ENCODE data around the gene EIF1B. TPM values are rescaled to one million over a fixed set of nuclear protein-coding genes. Genes with fewer than 3 reads are reported as not detected.
"Not testable (repeated sequence)": the region's sequence is repeated elsewhere in the genome, so short reads cannot be mapped to it uniquely, and the experiment has no call there.

EIF1B gene
- total RNA-seq, 1 experiment from 2014 or later: 25.0 TPM

DNA sequence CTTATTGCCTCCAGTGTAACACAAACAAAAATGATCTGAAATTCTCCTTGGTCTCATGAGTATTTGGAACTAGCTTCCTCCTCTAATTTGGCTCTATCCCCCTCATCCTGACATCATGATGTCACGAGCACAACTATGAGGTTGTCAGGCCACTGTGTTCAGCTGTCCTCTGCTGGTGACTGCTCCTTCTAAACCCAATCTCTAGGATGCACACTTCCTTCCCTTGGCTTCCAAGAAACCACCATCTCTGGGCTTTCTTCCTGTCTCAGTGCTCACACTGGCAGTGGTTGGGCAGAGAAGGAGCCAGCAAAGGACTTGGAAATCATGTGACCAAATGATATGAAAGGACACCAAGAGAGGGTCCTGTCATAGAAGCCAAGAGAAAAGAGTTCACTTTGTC is 30.7 kb upstream of the EIF1B start:
- H3K4me3 ChIP-seq (ENCODE audit: low read depth in 2 of 2, low read length in 2 of 2): no peak overlapping the region
- H3K27ac ChIP-seq (ENCODE audit: low read length): no peak overlapping the region
- no peaks in the 10 kb centered on the region for H3K36me3 ChIP-seq (ENCODE audit: control insufficient read depth, insufficient read depth, low read length)
- intact Hi-C loops (cut with micrococcal nuclease; ENCODE audit: unreplicated experiment) (no loop called here), in situ Hi-C loops (cut with HindIII; ENCODE audit: low pct_unique_long_range_greater_than_20kb, low sequenced_read_pairs) (no loop called here)
- CTCF ChIA-PET: no interaction called here
- POLR2A ChIA-PET: no interaction called here
- H3K4me1 ChIP-seq (ENCODE audit: control insufficient read depth, insufficient read depth, low read length): no peaks in the 10 kb centered on the region
- no peaks in the 10 kb centered on the region for H3K27me3 ChIP-seq (ENCODE audit: control insufficient read depth, insufficient read depth, low read length)
- ATAC-seq: no peak
- TF ChIP-seq, protein P1, sequence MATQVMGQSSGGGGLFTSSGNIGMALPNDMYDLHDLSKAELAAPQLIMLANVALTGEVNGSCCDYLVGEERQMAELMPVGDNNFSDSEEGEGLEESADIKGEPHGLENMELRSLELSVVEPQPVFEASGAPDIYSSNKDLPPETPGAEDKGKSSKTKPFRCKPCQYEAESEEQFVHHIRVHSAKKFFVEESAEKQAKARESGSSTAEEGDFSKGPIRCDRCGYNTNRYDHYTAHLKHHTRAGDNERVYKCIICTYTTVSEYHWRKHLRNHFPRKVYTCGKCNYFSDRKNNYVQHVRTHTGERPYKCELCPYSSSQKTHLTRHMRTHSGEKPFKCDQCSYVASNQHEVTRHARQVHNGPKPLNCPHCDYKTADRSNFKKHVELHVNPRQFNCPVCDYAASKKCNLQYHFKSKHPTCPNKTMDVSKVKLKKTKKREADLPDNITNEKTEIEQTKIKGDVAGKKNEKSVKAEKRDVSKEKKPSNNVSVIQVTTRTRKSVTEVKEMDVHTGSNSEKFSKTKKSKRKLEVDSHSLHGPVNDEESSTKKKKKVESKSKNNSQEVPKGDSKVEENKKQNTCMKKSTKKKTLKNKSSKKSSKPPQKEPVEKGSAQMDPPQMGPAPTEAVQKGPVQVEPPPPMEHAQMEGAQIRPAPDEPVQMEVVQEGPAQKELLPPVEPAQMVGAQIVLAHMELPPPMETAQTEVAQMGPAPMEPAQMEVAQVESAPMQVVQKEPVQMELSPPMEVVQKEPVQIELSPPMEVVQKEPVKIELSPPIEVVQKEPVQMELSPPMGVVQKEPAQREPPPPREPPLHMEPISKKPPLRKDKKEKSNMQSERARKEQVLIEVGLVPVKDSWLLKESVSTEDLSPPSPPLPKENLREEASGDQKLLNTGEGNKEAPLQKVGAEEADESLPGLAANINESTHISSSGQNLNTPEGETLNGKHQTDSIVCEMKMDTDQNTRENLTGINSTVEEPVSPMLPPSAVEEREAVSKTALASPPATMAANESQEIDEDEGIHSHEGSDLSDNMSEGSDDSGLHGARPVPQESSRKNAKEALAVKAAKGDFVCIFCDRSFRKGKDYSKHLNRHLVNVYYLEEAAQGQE (IDR thresholded peaks at IDR 0.05; ENCODE audit: insufficient read depth in 1 of 2, low read depth in 2 of 2, low read length in 1 of 2): no peak
- TF ChIP-seq, protein P2, sequence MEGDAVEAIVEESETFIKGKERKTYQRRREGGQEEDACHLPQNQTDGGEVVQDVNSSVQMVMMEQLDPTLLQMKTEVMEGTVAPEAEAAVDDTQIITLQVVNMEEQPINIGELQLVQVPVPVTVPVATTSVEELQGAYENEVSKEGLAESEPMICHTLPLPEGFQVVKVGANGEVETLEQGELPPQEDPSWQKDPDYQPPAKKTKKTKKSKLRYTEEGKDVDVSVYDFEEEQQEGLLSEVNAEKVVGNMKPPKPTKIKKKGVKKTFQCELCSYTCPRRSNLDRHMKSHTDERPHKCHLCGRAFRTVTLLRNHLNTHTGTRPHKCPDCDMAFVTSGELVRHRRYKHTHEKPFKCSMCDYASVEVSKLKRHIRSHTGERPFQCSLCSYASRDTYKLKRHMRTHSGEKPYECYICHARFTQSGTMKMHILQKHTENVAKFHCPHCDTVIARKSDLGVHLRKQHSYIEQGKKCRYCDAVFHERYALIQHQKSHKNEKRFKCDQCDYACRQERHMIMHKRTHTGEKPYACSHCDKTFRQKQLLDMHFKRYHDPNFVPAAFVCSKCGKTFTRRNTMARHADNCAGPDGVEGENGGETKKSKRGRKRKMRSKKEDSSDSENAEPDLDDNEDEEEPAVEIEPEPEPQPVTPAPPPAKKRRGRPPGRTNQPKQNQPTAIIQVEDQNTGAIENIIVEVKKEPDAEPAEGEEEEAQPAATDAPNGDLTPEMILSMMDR (IDR thresholded peaks at IDR 0.05): no peak
- no peak for TF ChIP-seq SIN3A (IDR thresholded peaks at IDR 0.05; ENCODE audit: borderline replicate concordance, insufficient read depth, low read depth, low read length)
- no peak for TF ChIP-seq POLR2AphosphoS5 (IDR thresholded peaks at IDR 0.05; ENCODE audit: low read depth, low read length)
- no peak for TF ChIP-seq TCF7L2 (IDR thresholded peaks at IDR 0.05; ENCODE audit: low read depth, low read length)
- DNase-seq (ENCODE audit: low read depth, low spot score): no peak
- no TSS peak for BruUV-seq (replicated peaks)
- no peaks in the 10 kb centered on the region for H3K9me3 ChIP-seq (ENCODE audit: control insufficient read depth, insufficient read depth, low read depth, low read length)

DNA sequence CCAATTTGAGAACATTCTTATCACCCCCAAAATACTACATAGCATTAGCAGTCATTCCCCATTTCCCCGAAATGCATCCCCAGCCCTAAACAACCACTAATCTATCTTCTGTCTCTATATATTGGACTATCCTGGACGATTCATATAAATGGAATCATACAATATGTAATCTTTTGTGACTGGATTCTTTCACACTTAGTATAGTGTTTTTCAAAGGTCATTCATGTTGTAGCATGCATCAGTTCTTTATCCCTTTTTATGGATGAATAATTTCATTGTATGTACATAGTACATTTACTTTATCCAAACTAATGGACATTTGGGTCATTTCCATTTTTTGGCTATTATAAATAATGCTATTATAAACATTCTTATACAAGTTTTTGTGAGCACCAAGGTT is 27.5 kb upstream of the EIF1B start:
- no peaks in the 10 kb centered on the region for H3K27me3 ChIP-seq (ENCODE audit: control insufficient read depth, insufficient read depth, low read length)
- ChIA-PET CTCF (no interaction called here), POLR2A (no interaction called here)
- in situ Hi-C loops (cut with HindIII; ENCODE audit: low pct_unique_long_range_greater_than_20kb, low sequenced_read_pairs): no loop called here
- no peaks in the 10 kb centered on the region for H3K36me3 ChIP-seq (ENCODE audit: control insufficient read depth, insufficient read depth, low read length)
- intact Hi-C loops (cut with micrococcal nuclease; ENCODE audit: unreplicated experiment): no loop called here
- DNase-seq (ENCODE audit: low read depth, low spot score) (no peak), ATAC-seq (no peak)
- no peak overlapping the region for H3K4me3 ChIP-seq (ENCODE audit: low read depth in 2 of 2, low read length in 2 of 2)
- TF ChIP-seq POLR2AphosphoS5 (IDR thresholded peaks at IDR 0.05; ENCODE audit: low read depth, low read length): no peak
- no peak for TF ChIP-seq SIN3A (IDR thresholded peaks at IDR 0.05; ENCODE audit: borderline replicate concordance, insufficient read depth, low read depth, low read length)
- TF ChIP-seq, protein P2 (IDR thresholded peaks at IDR 0.05): no peak
- no peak for TF ChIP-seq TCF7L2 (IDR thresholded peaks at IDR 0.05; ENCODE audit: low read depth, low read length)
- TF ChIP-seq, protein P1 (IDR thresholded peaks at IDR 0.05; ENCODE audit: insufficient read depth in 1 of 2, low read depth in 2 of 2, low read length in 1 of 2): no peak
- H3K4me1 ChIP-seq (ENCODE audit: control insufficient read depth, insufficient read depth, low read length): no peaks in the 10 kb centered on the region
- no TSS peak for BruUV-seq (replicated peaks)
- no peak overlapping the region for H3K27ac ChIP-seq (ENCODE audit: low read length)
- H3K9me3 ChIP-seq (ENCODE audit: control insufficient read depth, insufficient read depth, low read depth, low read length): no peaks in the 10 kb centered on the region

DNA sequence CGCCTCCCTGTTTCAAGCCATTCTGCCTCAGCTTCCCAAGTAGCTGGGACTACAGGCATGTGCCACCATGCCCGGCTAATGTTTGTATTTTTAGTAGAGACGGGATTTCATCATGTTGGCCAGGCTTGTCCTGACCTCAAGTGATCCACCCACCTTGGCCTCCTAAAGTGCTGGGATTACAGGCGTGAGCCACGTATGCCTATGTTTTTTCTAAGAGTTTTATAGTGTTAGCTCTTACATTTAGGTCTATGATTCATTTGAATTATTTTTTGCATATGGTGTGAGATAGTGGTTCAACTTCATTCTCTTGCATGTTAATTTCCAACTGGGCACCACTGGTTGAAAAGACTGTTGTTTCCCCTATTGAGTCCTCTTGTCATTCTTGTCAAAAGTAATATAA is 26.4 kb upstream of the EIF1B start:
- intact Hi-C loops (cut with micrococcal nuclease; ENCODE audit: unreplicated experiment); CTCF ChIA-PET; H3K27ac ChIP-seq (ENCODE audit: low read length); POLR2A ChIA-PET; in situ Hi-C loops (cut with HindIII; ENCODE audit: low pct_unique_long_range_greater_than_20kb, low sequenced_read_pairs); ATAC-seq; H3K9me3 ChIP-seq (ENCODE audit: control insufficient read depth, insufficient read depth, low read depth, low read length); BruUV-seq (replicated peaks); DNase-seq (ENCODE audit: low read depth, low spot score); H3K4me3 ChIP-seq (ENCODE audit: low read depth in 2 of 2, low read length in 2 of 2); H3K36me3 ChIP-seq (ENCODE audit: control insufficient read depth, insufficient read depth, low read length); H3K4me1 ChIP-seq (ENCODE audit: control insufficient read depth, insufficient read depth, low read length); H3K27me3 ChIP-seq (ENCODE audit: control insufficient read depth, insufficient read depth, low read length): not testable (repeated sequence)
